WTC11 (cell line): Measurements from ENCODE around the gene CCDC60. TPM values are rescaled to one million over a fixed set of nuclear protein-coding genes. Genes with fewer than 3 reads are reported as not detected.

Experiments
- ATAC-seq: fragments of 200-7000 bp; cut with Tn5 transposase; 2 replicates; pipeline ENCODE4 v1.10.0; 2021; ENCODE audit warnings: mild to moderate bottlenecking, moderate library complexity
- CTCF ChIA-PET: fragments of 300-600 bp; sonication (Branson Sonifier 250); formaldehyde crosslinking; loops from one replicate; lab custom pipeline; 2021; ENCODE audit warnings: antibody characterized with exemption; lab: Charles Lee
- POLR2A ChIA-PET: fragments of 350-600 bp; sonication (Branson Sonifier 250); formaldehyde crosslinking; loops from one replicate; lab custom pipeline; 2021; ENCODE audit warnings: antibody characterized with exemption; lab: Charles Lee
- DNase-seq: peaks from one replicate; pipeline ENCODE4 v3.0.0; 2021; ENCODE audit warnings: low spot score
- H3K27ac Mint-ChIP-seq: 2 replicates; pipeline ENCODE4 v1.8.0; 2021; ENCODE audit warnings: mixed read lengths
- H3K27me3 Mint-ChIP-seq: 2 replicates; pipeline ENCODE4 v1.8.0; 2021; ENCODE audit warnings: low read depth, mild to moderate bottlenecking, moderate library complexity, mixed read lengths
- H3K36me3 Mint-ChIP-seq: 2 replicates; pipeline ENCODE4 v1.8.0; 2021; ENCODE audit warnings: mixed read lengths
- H3K4me1 Mint-ChIP-seq: 2 replicates; pipeline ENCODE4 v1.8.0; 2022; ENCODE audit warnings: mixed read lengths
- H3K4me3 Mint-ChIP-seq: 2 replicates; pipeline ENCODE4 v1.8.0; 2021; ENCODE audit warnings: mild to moderate bottlenecking, moderate library complexity, mixed read lengths
- H3K9me3 Mint-ChIP-seq: 2 replicates; pipeline ENCODE4 v1.8.0; 2021; ENCODE audit warnings: mixed read lengths
- ATF3 ChIP-seq: sonication (generic); formaldehyde crosslinking; conservative IDR thresholded peaks from 2 replicates; pipeline ENCODE4 v1.8.1; 2022; ENCODE audit warnings: mild to moderate bottlenecking, missing genetic modification reagents
- ATF6 ChIP-seq: sonication (generic); formaldehyde crosslinking; IDR thresholded peaks from 2 replicates; pipeline ENCODE4 v1.8.1; 2023; ENCODE audit warnings: mild to moderate bottlenecking, missing genetic modification reagents
- E2F4 ChIP-seq: sonication (generic); formaldehyde crosslinking; IDR thresholded peaks from 2 replicates; pipeline ENCODE4 v1.8.1; 2022; ENCODE audit warnings: low read depth, mild to moderate bottlenecking, moderate library complexity, missing genetic modification reagents, borderline replicate concordance
- ETV6 ChIP-seq: sonication (generic); formaldehyde crosslinking; IDR thresholded peaks from 2 replicates; pipeline ENCODE4 v1.8.1; 2022; ENCODE audit warnings: mild to moderate bottlenecking, missing genetic modification reagents
- FOXK1 ChIP-seq: sonication (generic); formaldehyde crosslinking; IDR thresholded peaks from 2 replicates; pipeline ENCODE4 v1.8.0; 2022; ENCODE audit warnings: mild to moderate bottlenecking, moderate library complexity, missing genetic modification reagents
- GABPB1 ChIP-seq: sonication (generic); formaldehyde crosslinking; IDR thresholded peaks from 2 replicates; pipeline ENCODE4 v1.8.1; 2023; ENCODE audit warnings: mild to moderate bottlenecking, missing genetic modification reagents
- IRF1 ChIP-seq: sonication (generic); formaldehyde crosslinking; IDR thresholded peaks from 2 replicates; pipeline ENCODE4 v1.8.0; 2023; ENCODE audit warnings: missing genetic modification reagents
- NFE2L1 ChIP-seq: sonication (generic); formaldehyde crosslinking; IDR thresholded peaks from 2 replicates; pipeline ENCODE4 v1.8.1; 2023; ENCODE audit warnings: missing genetic modification reagents
- NFYB ChIP-seq: sonication (generic); formaldehyde crosslinking; conservative IDR thresholded peaks from 2 replicates; pipeline ENCODE4 v1.8.0; 2022; ENCODE audit warnings: low read depth, missing genetic modification reagents
- NR1H2 ChIP-seq: sonication (generic); formaldehyde crosslinking; IDR thresholded peaks from 2 replicates; pipeline ENCODE4 v1.9.0; 2021; ENCODE audit warnings: mild to moderate bottlenecking, moderate library complexity, missing genetic modification reagents
- PRDM15 ChIP-seq: sonication (generic); formaldehyde crosslinking; IDR thresholded peaks from 2 replicates; pipeline ENCODE4 v1.8.0; 2022; ENCODE audit warnings: missing genetic modification reagents
- PRRX2 ChIP-seq: fragments of 250-450 bp; sonication (Bioruptor Pico); IDR thresholded peaks from 2 replicates; pipeline ENCODE4 v1.8.0; 2021; ENCODE audit warnings: mild to moderate bottlenecking
- SMAD4 ChIP-seq: sonication (generic); formaldehyde crosslinking; IDR thresholded peaks from 2 replicates; pipeline ENCODE4 v1.8.0; 2022; ENCODE audit warnings: mild to moderate bottlenecking, missing genetic modification reagents
- TP53 ChIP-seq: sonication (generic); formaldehyde crosslinking; IDR thresholded peaks from 2 replicates; pipeline ENCODE4 v1.8.1; 2023; ENCODE audit warnings: mild to moderate bottlenecking, missing genetic modification reagents
- ZBTB21 ChIP-seq: sonication (generic); formaldehyde crosslinking; IDR thresholded peaks from 2 replicates; pipeline ENCODE4 v1.8.1; 2023; ENCODE audit warnings: mild to moderate bottlenecking, missing genetic modification reagents, borderline replicate concordance
- ZNF219 ChIP-seq: sonication (generic); formaldehyde crosslinking; IDR thresholded peaks from 2 replicates; pipeline ENCODE4 v1.8.0; 2023; ENCODE audit warnings: missing genetic modification reagents, mild to moderate bottlenecking, borderline replicate concordance
- total RNA-seq: library from RNA; stranded (reverse); gene quantifications from 3 replicates; pipeline ENCODE4 v1.2.3, GENCODE V29; 2021
- TF ChIP-seq, protein P1 (sequence below): sonication (generic); formaldehyde crosslinking; IDR thresholded peaks from 2 replicates; pipeline ENCODE4 v1.8.1; 2023; ENCODE audit warnings: mild to moderate bottlenecking, missing genetic modification reagents, moderate library complexity
- TF ChIP-seq, protein P2 (sequence below): sonication (generic); formaldehyde crosslinking; IDR thresholded peaks from 2 replicates; pipeline ENCODE4 v1.8.1; 2023; ENCODE audit warnings: mild to moderate bottlenecking, missing genetic modification reagents, moderate library complexity
- TF ChIP-seq, protein P3 (sequence below): sonication (generic); formaldehyde crosslinking; IDR thresholded peaks from 2 replicates; pipeline ENCODE4 v1.8.1; 2023; ENCODE audit warnings: mild to moderate bottlenecking, missing genetic modification reagents, borderline replicate concordance
- TF ChIP-seq, protein P4 (sequence below): sonication (generic); formaldehyde crosslinking; IDR thresholded peaks from 2 replicates; pipeline ENCODE4 v1.8.0; 2022; ENCODE audit warnings: mild to moderate bottlenecking, missing genetic modification reagents

CCDC60 gene
- total RNA-seq, 1 experiment from 2014 or later, result 1.1 TPM

GRCh38 chr12:119505001-119505400 is 170.5 kb downstream of the CCDC60 start:
- ChIA-PET CTCF (no interaction called here), POLR2A (no interaction called here)
- Mint-ChIP-seq H3K27ac (no peak overlapping the region), H3K4me1 (peaks cover 4% of the 10 kb centered on the region), H3K4me3 (no peak overlapping the region), H3K27me3 (no peaks in the 10 kb centered on the region), H3K9me3 (peaks cover 3% of the 10 kb centered on the region; the same call in 1 of the 2 replicates), H3K36me3 (no peaks in the 10 kb centered on the region)
- TF ChIP-seq, protein P1, sequence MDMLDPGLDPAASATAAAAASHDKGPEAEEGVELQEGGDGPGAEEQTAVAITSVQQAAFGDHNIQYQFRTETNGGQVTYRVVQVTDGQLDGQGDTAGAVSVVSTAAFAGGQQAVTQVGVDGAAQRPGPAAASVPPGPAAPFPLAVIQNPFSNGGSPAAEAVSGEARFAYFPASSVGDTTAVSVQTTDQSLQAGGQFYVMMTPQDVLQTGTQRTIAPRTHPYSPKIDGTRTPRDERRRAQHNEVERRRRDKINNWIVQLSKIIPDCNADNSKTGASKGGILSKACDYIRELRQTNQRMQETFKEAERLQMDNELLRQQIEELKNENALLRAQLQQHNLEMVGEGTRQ (CRISPR knock-in tag), result no peak
- TF ChIP-seq, protein P2, sequence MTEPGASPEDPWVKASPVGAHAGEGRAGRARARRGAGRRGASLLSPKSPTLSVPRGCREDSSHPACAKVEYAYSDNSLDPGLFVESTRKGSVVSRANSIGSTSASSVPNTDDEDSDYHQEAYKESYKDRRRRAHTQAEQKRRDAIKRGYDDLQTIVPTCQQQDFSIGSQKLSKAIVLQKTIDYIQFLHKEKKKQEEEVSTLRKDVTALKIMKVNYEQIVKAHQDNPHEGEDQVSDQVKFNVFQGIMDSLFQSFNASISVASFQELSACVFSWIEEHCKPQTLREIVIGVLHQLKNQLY (CRISPR knock-in tag), result no peak
- TF ChIP-seq IRF1 (CRISPR knock-in tag), result no peak
- TF ChIP-seq NFE2L1 (CRISPR knock-in tag), result no peak
- TF ChIP-seq, protein P3, sequence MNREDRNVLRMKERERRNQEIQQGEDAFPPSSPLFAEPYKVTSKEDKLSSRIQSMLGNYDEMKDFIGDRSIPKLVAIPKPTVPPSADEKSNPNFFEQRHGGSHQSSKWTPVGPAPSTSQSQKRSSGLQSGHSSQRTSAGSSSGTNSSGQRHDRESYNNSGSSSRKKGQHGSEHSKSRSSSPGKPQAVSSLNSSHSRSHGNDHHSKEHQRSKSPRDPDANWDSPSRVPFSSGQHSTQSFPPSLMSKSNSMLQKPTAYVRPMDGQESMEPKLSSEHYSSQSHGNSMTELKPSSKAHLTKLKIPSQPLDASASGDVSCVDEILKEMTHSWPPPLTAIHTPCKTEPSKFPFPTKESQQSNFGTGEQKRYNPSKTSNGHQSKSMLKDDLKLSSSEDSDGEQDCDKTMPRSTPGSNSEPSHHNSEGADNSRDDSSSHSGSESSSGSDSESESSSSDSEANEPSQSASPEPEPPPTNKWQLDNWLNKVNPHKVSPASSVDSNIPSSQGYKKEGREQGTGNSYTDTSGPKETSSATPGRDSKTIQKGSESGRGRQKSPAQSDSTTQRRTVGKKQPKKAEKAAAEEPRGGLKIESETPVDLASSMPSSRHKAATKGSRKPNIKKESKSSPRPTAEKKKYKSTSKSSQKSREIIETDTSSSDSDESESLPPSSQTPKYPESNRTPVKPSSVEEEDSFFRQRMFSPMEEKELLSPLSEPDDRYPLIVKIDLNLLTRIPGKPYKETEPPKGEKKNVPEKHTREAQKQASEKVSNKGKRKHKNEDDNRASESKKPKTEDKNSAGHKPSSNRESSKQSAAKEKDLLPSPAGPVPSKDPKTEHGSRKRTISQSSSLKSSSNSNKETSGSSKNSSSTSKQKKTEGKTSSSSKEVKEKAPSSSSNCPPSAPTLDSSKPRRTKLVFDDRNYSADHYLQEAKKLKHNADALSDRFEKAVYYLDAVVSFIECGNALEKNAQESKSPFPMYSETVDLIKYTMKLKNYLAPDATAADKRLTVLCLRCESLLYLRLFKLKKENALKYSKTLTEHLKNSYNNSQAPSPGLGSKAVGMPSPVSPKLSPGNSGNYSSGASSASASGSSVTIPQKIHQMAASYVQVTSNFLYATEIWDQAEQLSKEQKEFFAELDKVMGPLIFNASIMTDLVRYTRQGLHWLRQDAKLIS (CRISPR knock-in tag), result no peak
- TF ChIP-seq E2F4 (CRISPR knock-in tag), result no peak
- TF ChIP-seq ZNF219 (CRISPR knock-in tag), result no peak
- TF ChIP-seq SMAD4 (CRISPR knock-in tag), result no peak
- TF ChIP-seq ATF6 (CRISPR knock-in tag), result no peak
- TF ChIP-seq GABPB1, result no peak
- TF ChIP-seq FOXK1, result no peak
- no peak for TF ChIP-seq PRRX2
- TF ChIP-seq, protein P4, sequence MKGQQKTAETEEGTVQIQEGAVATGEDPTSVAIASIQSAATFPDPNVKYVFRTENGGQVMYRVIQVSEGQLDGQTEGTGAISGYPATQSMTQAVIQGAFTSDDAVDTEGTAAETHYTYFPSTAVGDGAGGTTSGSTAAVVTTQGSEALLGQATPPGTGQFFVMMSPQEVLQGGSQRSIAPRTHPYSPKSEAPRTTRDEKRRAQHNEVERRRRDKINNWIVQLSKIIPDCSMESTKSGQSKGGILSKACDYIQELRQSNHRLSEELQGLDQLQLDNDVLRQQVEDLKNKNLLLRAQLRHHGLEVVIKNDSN (CRISPR knock-in tag), result no peak
- no peak for ATAC-seq
- DNase-seq, result no peak

GRCh38 chr12:119512772-119513497 is 178.4 kb downstream of the CCDC60 start:
- H3K4me1 Mint-ChIP-seq, result peaks cover 13% of the 10 kb centered on the region
- H3K9me3 Mint-ChIP-seq, result no peaks in the 10 kb centered on the region
- no peak overlapping the region for H3K4me3 Mint-ChIP-seq
- ChIA-PET POLR2A (no interaction called here), CTCF (interaction anchor here (1.0 to 1.2 kb wide), 2 partner anchors 32 to 69 kb away, joined by 4 to 10 read pairs; no protein-coding TSS in a partner anchor)
- no peaks in the 10 kb centered on the region for H3K36me3 Mint-ChIP-seq
- TF ChIP-seq TP53 (CRISPR knock-in tag) (0 out of 2 replicates have a peak, but pooled peaks have one; percentile 36), ATF3 (no peak), ETV6 (CRISPR knock-in tag) (no peak), ZBTB21 (no peak), PRDM15 (CRISPR knock-in tag) (no peak), NFYB (CRISPR knock-in tag) (no peak), NR1H2 (CRISPR knock-in tag) (no peak)
- ATAC-seq (no peak), DNase-seq (peak; percentile 49)
- no peaks in the 10 kb centered on the region for H3K27me3 Mint-ChIP-seq
- no peak overlapping the region for H3K27ac Mint-ChIP-seq
